MM.1S (cell line): ENCODE results near the gene CHST3.

Experiments used
- EZH2 ChIP-seq: fragments of 300-600 bp; sonication (generic); optimal IDR thresholded peaks from 2 replicates; pipeline ENCODE3; 2017; ENCODE audit warnings: low read depth, mild to moderate bottlenecking, antibody characterized with exemption, low read length, mixed read lengths
- EZH2phosphoT487 ChIP-seq: fragments of 300-600 bp; sonication (generic); IDR thresholded peaks from 2 replicates; pipeline ENCODE4 v1.6.1; 2018; ENCODE audit warnings: antibody characterized with exemption, low read length
- TF ChIP-seq, protein P1 (sequence below): fragments of 300-600 bp; sonication (generic); IDR thresholded peaks from 2 replicates; pipeline ENCODE4 v1.5.1; 2016; ENCODE audit warnings: antibody characterized with exemption, low read length, mixed read lengths

DNA sequence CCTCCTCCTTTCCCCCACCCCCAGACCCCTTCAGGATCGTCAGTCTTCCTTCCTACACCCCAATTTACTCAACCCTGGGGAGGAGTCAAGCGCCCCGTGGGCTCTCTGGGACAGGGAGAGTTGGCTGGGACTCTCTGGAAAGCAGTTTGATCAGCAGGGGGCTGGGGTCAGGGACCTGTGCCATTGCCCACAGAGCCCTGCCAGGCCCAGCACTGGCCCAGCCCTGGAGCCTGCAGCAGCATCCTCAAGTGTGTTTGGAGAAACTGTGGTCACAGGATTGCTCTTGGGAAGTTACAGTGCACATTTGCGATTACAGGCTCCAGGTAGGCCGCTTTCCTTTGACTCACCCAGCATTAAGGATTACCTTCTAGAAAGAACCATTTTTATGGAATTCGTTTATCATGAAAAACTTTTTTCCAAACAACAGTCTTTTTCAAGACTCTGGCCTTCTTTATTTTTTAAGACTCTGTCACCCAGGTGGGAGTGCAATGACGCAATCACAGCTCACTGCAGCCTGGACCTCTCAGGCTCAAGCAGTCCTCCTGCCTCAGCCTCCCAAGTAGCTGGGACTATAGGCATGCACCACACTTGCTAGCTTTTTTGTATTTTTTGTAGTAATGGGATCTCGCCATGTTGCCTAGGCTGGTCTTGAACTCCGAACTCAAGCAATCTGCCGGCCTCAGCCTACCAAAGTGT is 50.7 kb downstream of the CHST3 start:
- TF ChIP-seq, protein P1, sequence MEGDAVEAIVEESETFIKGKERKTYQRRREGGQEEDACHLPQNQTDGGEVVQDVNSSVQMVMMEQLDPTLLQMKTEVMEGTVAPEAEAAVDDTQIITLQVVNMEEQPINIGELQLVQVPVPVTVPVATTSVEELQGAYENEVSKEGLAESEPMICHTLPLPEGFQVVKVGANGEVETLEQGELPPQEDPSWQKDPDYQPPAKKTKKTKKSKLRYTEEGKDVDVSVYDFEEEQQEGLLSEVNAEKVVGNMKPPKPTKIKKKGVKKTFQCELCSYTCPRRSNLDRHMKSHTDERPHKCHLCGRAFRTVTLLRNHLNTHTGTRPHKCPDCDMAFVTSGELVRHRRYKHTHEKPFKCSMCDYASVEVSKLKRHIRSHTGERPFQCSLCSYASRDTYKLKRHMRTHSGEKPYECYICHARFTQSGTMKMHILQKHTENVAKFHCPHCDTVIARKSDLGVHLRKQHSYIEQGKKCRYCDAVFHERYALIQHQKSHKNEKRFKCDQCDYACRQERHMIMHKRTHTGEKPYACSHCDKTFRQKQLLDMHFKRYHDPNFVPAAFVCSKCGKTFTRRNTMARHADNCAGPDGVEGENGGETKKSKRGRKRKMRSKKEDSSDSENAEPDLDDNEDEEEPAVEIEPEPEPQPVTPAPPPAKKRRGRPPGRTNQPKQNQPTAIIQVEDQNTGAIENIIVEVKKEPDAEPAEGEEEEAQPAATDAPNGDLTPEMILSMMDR, result no peak
- TF ChIP-seq EZH2phosphoT487, result no peak
- no peak for TF ChIP-seq EZH2
